Endodermal cell (in vitro differentiated cells): ENCODE results near the gene MAN2B2. TPM values are rescaled to one million over a fixed set of nuclear protein-coding genes. Genes with fewer than 3 reads are reported as not detected.

ENCODE experiments used
- DNase-seq: peaks from one replicate; pipeline ENCODE4 v3.0.0-alpha.2; 2017
- H3K27ac ChIP-seq: 2 replicates; pipeline ENCODE4 v1.5.1; 2013; ENCODE audit warnings: mild to moderate bottlenecking, low read depth, low read length, moderate library complexity
- H3K27me3 ChIP-seq: 2 replicates; pipeline ENCODE4 v1.6.1; 2013; ENCODE audit warnings: mild to moderate bottlenecking, low read length, moderate library complexity; ENCODE audit not compliant: insufficient read depth, control insufficient read depth, poor library complexity, severe bottlenecking
- H3K36me3 ChIP-seq: 2 replicates; pipeline ENCODE4 v1.7.0; 2013; ENCODE audit warnings: mild to moderate bottlenecking, low read length, moderate library complexity; ENCODE audit not compliant: control insufficient read depth, insufficient read depth
- H3K4me1 ChIP-seq: one replicate; pipeline ENCODE4 v1.7.0; 2013; ENCODE audit warnings: low read length; ENCODE audit not compliant: control insufficient read depth, insufficient read depth
- H3K4me3 ChIP-seq: 2 replicates; pipeline ENCODE4 v1.5.1; 2013; ENCODE audit warnings: mild to moderate bottlenecking, low read length, moderate library complexity
- H3K9ac ChIP-seq: 2 replicates; pipeline ENCODE4 v1.6.1; 2013; ENCODE audit warnings: mild to moderate bottlenecking, low read length, moderate library complexity; ENCODE audit not compliant: poor library complexity, severe bottlenecking; ENCODE audit errors: extremely low read depth
- H3K9me3 ChIP-seq: 2 replicates; pipeline ENCODE4 v1.6.1; 2013; ENCODE audit warnings: mild to moderate bottlenecking, low read length, moderate library complexity; ENCODE audit not compliant: control insufficient read depth
- H3K27ac Mint-ChIP-seq: 2 replicates; pipeline ENCODE4 v1.8.0; 2020; ENCODE audit warnings: mixed read lengths
- H3K27me3 Mint-ChIP-seq: 2 replicates; pipeline ENCODE4 v1.8.0; 2021; ENCODE audit warnings: mild to moderate bottlenecking, mixed read lengths; ENCODE audit not compliant: insufficient read depth
- H3K36me3 Mint-ChIP-seq: 2 replicates; pipeline ENCODE4 v1.8.0; 2020; ENCODE audit warnings: low read depth, mixed read lengths
- H3K4me1 Mint-ChIP-seq: 2 replicates; pipeline ENCODE4 v1.8.0; 2020; ENCODE audit warnings: mixed read lengths
- H3K4me3 Mint-ChIP-seq: 2 replicates; pipeline ENCODE4 v1.8.0; 2020; ENCODE audit warnings: mild to moderate bottlenecking, moderate library complexity, mixed read lengths
- H3K9me3 Mint-ChIP-seq: 2 replicates; pipeline ENCODE4 v1.8.0; 2020; ENCODE audit warnings: mild to moderate bottlenecking, mixed read lengths
- WGBS, 2 experiments: methylation state at CpG; one replicate each; pipeline versions ENCODE4 v1.1.5 to v1.1.7; 2013; ENCODE audit warnings: missing lambda C conversion rate in 2 of 2, mixed read lengths in 1 of 2; ENCODE audit not compliant: insufficient coverage in 1 of 2, insufficient read length in 1 of 2; 5-methylcytosine and 5-hydroxymethylcytosine counted together
- total RNA-seq, 2 donors: library from RNA; stranded (reverse); fragmentation: NEBNext Ultra II Directional in 1 of 2; extraction: Animal tissue kit (Norgen Biotek cat#: 25700) in 1 of 2; gene quantifications; 2 replicates in 1 of 2; 3 replicates in 1 of 2; pipeline ENCODE4 v1.2.1, GENCODE V29; 2021
- TF ChIP-seq, protein P1 (sequence below): fragments of 200-600 bp; sonication (generic); conservative IDR thresholded peaks from 2 replicates; pipeline ENCODE4 v1.5.0; 2021; ENCODE audit warnings: antibody characterized with exemption, mild to moderate bottlenecking

Gene MAN2B2
- total RNA-seq, 2 donors from 2014 or later = 13.3 to 20.8 TPM

DNA sequence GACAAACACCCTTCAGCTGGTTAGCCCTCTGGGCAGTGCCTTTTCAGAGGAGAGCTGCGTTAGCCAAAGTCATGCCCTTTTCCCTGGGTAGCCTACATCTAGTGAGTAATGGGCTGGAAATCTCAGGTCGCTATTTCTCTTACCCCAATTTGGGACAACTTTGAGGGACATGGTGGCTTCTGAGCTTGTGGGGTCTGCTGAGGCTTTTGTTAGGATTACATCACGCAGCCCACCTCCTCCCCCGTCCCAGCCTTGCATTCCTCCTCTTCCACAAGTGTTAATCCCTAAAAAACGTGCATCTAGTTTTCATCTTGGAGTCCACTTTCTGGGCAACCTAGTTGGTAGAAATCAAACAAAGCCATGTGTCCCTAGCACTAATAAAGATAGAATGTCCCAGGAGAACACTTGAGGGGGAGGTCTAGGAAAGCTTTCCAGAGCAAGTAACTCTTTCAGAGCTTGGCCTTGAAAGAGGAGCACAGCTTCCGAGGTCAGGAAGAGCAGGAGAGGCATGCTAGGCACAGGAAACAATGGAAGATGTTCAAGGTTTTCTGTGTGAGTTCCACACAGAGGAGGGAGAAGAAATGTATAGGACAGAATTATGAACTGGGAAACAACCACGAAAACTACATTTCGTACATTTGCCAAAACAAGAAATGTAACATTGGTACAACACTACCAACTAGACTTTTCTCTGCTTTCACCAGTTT is 68.3 kb downstream of the MAN2B2 start:
- no peak for DNase-seq
- H3K27me3 Mint-ChIP-seq = no peaks in the 10 kb centered on the region
- peaks cover 17% of the 10 kb centered on the region for H3K36me3 Mint-ChIP-seq
- H3K4me1 Mint-ChIP-seq = peaks cover 20% of the 10 kb centered on the region
- Histone ChIP-seq H3K36me3 (peaks cover 21% of the 10 kb centered on the region), H3K4me3 (peak overlapping the region; percentile 95), H3K27me3 (no peaks in the 10 kb centered on the region), H3K9ac (no peak overlapping the region), H3K27ac (no peak overlapping the region), H3K4me1 (peaks cover 3% of the 10 kb centered on the region), H3K9me3 (no peaks in the 10 kb centered on the region)
- TF ChIP-seq, protein P1, sequence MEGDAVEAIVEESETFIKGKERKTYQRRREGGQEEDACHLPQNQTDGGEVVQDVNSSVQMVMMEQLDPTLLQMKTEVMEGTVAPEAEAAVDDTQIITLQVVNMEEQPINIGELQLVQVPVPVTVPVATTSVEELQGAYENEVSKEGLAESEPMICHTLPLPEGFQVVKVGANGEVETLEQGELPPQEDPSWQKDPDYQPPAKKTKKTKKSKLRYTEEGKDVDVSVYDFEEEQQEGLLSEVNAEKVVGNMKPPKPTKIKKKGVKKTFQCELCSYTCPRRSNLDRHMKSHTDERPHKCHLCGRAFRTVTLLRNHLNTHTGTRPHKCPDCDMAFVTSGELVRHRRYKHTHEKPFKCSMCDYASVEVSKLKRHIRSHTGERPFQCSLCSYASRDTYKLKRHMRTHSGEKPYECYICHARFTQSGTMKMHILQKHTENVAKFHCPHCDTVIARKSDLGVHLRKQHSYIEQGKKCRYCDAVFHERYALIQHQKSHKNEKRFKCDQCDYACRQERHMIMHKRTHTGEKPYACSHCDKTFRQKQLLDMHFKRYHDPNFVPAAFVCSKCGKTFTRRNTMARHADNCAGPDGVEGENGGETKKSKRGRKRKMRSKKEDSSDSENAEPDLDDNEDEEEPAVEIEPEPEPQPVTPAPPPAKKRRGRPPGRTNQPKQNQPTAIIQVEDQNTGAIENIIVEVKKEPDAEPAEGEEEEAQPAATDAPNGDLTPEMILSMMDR = no peak
- no peaks in the 10 kb centered on the region for H3K9me3 Mint-ChIP-seq
- peak overlapping the region; percentile 22 for H3K27ac Mint-ChIP-seq
- peak overlapping the region; percentile 99 for H3K4me3 Mint-ChIP-seq
- WGBS, 2 experiments = 94 to 100% methylated on average over 6 to 8 of the region's 8 CpGs

DNA sequence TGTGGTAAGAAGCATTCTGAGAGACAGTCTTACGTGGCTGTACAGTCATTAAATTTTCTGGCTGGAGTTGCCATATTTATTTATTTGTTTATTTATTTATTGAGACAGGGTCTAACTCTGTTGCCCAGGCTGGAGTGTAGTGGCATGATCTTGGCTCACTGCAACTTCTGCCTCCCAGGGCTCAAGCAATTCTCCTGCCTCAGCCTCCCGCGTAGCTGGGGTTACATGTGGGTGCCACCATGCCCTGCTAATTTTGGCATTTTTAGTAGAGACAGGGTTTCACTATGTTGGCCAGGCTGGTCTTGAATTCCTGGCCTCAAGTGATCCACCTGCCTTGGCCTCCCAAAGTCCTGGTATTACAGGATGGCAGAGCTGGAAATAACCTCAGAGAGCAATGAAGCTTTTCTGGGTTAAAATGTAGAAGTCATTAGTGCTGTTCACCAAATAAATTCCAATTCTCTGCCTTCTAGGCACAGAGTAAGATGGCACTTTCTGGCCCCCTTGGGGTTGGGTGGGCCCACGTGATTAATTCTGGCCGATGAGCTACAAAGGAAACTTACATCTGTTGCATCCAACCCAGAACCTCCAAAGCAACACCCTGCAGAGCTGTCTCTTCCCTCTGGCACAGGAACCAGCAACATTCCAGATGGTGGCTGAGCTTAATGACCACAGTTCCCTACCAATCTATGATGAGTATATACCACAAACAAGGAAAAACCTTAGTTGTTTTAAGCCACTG is 70.0 kb downstream of the MAN2B2 start:
- TF ChIP-seq, protein P1 = no peak
- H3K4me3 Mint-ChIP-seq = no peak overlapping the region
- Histone ChIP-seq H3K4me1 (peaks cover 3% of the 10 kb centered on the region), H3K36me3 (peaks cover 21% of the 10 kb centered on the region), H3K4me3 (no peak overlapping the region), H3K27ac (no peak overlapping the region), H3K9ac (no peak overlapping the region), H3K9me3 (no peaks in the 10 kb centered on the region), H3K27me3 (no peaks in the 10 kb centered on the region)
- peaks cover 20% of the 10 kb centered on the region for H3K4me1 Mint-ChIP-seq
- no peak overlapping the region for H3K27ac Mint-ChIP-seq
- H3K9me3 Mint-ChIP-seq = no peaks in the 10 kb centered on the region
- no peak for DNase-seq
- H3K36me3 Mint-ChIP-seq = peaks cover 17% of the 10 kb centered on the region
- WGBS, 2 experiments = 62 to 66% methylated on average over 3 to 5 of the region's 5 CpGs
- no peaks in the 10 kb centered on the region for H3K27me3 Mint-ChIP-seq

GRCh38 chr4:6647169-6647568 is 72.2 kb downstream of the MAN2B2 start:
- Mint-ChIP-seq H3K36me3 (peaks cover 8% of the 10 kb centered on the region), H3K27me3 (no peaks in the 10 kb centered on the region), H3K27ac (no peak overlapping the region), H3K4me1 (peaks cover 10% of the 10 kb centered on the region), H3K9me3 (no peaks in the 10 kb centered on the region), H3K4me3 (no peak overlapping the region)
- Histone ChIP-seq H3K9me3 (no peaks in the 10 kb centered on the region), H3K27me3 (no peaks in the 10 kb centered on the region), H3K27ac (no peak overlapping the region), H3K36me3 (peaks cover 17% of the 10 kb centered on the region), H3K4me3 (no peak overlapping the region), H3K4me1 (peaks cover 3% of the 10 kb centered on the region), H3K9ac (no peak overlapping the region)
- no peak for DNase-seq
- WGBS, 2 experiments = 82 to 85% methylated on average over 4 to 5 of the region's 5 CpGs
- TF ChIP-seq, protein P1 = no peak
